Left colon (tissue), 2 donors: Measurements from ENCODE around the gene TNNI3K. TPM values are rescaled to one million over a fixed set of nuclear protein-coding genes. Genes with fewer than 3 reads are reported as not detected.

ENCODE experiments used
- ATAC-seq: fragments of 200-7000 bp; cut with Tn5 transposase; one replicate; pipeline ENCODE4 v1.9.1; 2020; ENCODE audit warnings: mild to moderate bottlenecking, moderate library complexity
- DNase-seq, 2 donors: peaks; one replicate each; pipeline ENCODE4 v3.0.0-alpha.2; 2020
- intact Hi-C, 2 donors: fragments of 100-400 bp; cut with DNase I in 1 of 2; cut with micrococcal nuclease in 1 of 2; formaldehyde crosslinking; loops; one replicate each; pipeline versions ENCODE4 v1.11.2 to v1.14.0; 2022; cut with DNase I, micrococcal nuclease
- total RNA-seq, 2 donors: library from RNA; stranded (reverse); fragmentation: NEBNext Ultra II Directional; extraction: Animal tissue kit (Norgen Biotek cat#: 25700); gene quantifications; one replicate each; pipeline ENCODE4 v1.2.1, GENCODE V29; 2021
- donor health status: DM: no; HTN: no; CAD: no.
- donor health status: DM: yes; HTN: yes; CAD: no.

The TNNI3K gene
- total RNA-seq, 2 donors from 2014 or later: 1.0 TPM; not detected in 1

DNA sequence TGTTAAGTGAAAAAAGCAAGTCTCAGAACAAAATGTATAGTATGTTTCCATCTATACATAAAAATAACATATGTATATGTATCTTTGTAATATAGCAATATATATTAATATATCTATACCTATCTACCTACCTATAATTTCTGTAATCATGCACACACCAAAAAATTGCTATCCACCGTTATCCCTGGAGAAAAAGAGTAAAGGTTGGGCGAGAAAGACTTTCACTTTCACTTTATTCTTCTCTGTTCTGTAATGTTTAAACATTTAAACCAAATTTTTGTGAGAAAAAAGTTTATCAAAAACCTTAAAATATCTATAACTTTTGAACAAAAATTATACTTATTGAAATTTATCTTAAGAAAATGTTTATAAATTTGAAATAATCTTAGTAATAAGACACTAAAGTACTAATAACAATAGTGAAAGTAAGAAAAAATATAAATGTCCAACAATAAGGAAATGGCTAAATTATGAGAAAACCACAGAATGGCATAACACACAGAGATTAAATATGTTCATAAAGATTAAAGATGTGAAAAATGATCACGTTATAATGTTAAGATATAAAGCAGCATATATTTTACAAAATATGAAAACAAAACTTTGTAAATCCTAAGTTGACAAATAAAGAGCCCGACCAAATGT, 351.2 kb downstream of the TNNI3K start:
- intact Hi-C loops: no loop called here
- DNase-seq (no peak), ATAC-seq (no peak)

GRCh38 chr1:74587888-74588287, 352.7 kb downstream of the TNNI3K start:
- intact Hi-C loops: no loop called here
- no peak for DNase-seq
- no peak for ATAC-seq

DNA sequence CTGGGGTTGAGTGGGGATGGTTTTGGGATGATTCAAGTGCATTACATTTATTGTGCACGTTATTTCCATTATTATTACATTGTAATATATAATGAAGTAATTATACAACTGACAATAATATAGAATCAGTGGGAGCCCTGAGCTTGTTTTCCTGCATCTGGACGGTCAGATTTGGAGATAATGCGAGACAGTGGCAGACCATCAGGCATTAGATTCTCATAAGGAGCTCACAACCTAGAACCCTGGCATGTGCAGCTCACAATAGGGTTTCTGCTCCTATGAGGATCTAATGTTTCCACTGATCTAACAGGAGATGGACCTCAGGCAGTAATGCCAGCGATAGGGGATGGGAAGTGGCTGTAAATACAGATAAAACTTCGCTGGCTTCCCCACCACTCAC, 355.1 kb downstream of the TNNI3K start:
- DNase-seq (no peak), ATAC-seq (no peak)
- intact Hi-C loops: no loop called here

- ATAC-seq (no peak), DNase-seq (no peak)
- intact Hi-C loops: no loop called here
Measured at GRCh38 chr1:74591949-74592348, 356.8 kb downstream of the TNNI3K start.

GRCh38 chr1:74592580-74593355, 357.6 kb downstream of the TNNI3K start:
- intact Hi-C loops: no loop called here
- DNase-seq (no peak), ATAC-seq (no peak)

Other genes with a start within 250 kb of the TNNI3K start
- gene LRRIQ3, start 37.2 kb upstream of the TNNI3K start, total RNA-seq: under 1 TPM; 0.34 TPM
- 10 to 100 TPM; 19.8 to 26.2 TPM for gene FPGT, start 37.1 kb upstream of the TNNI3K start, total RNA-seq